SK-N-SH treated with all-trans-retinoic acid at 6 μM for 48 hours (cell line): Measurements from ENCODE around the gene MIPOL1.

Experiments used
- ARNTL ChIP-seq: fragments of 450-650 bp; formaldehyde crosslinking; IDR thresholded peaks from 2 replicates; pipeline ENCODE4 v1.5.0; 2020; ENCODE audit warnings: low read depth, mild to moderate bottlenecking, moderate library complexity, borderline replicate concordance
- CREB5 ChIP-seq: fragments of 250-450 bp; sonication (Bioruptor Pico); IDR thresholded peaks from 2 replicates; pipeline ENCODE4 v1.5.1; 2020; ENCODE audit warnings: low read depth, mild to moderate bottlenecking, moderate library complexity
- CSDC2 ChIP-seq: fragments of 250-450 bp; sonication (Bioruptor Pico); IDR thresholded peaks from 2 replicates; pipeline ENCODE4 v1.5.0; 2020; ENCODE audit warnings: mild to moderate bottlenecking, moderate library complexity
- ISL1 ChIP-seq: fragments of 250-450 bp; sonication (Bioruptor Pico); IDR thresholded peaks from 2 replicates; pipeline ENCODE4 v2.1.2; 2022; ENCODE audit warnings: mild to moderate bottlenecking, moderate library complexity
- OSR1 ChIP-seq: fragments of 250-450 bp; sonication (Bioruptor Pico); IDR thresholded peaks from 2 replicates; pipeline ENCODE4 v1.8.0; 2022; ENCODE audit warnings: moderate library complexity, mild to moderate bottlenecking, inconsistent platforms
- PATZ1 ChIP-seq: fragments of 250-450 bp; sonication (Bioruptor Pico); IDR thresholded peaks from 2 replicates; pipeline ENCODE4 v1.8.0; 2020; ENCODE audit warnings: mild to moderate bottlenecking, moderate library complexity, borderline replicate concordance
- TCF4 ChIP-seq: fragments of 250-450 bp; sonication (Bioruptor Pico); IDR thresholded peaks from 2 replicates; pipeline ENCODE4 v1.8.0; 2021; ENCODE audit warnings: mild to moderate bottlenecking, moderate library complexity, borderline replicate concordance
- TOX ChIP-seq: fragments of 250-450 bp; sonication (Bioruptor Pico); IDR thresholded peaks from 2 replicates; pipeline ENCODE4 v1.8.0; 2021; ENCODE audit warnings: mild to moderate bottlenecking, moderate library complexity, borderline replicate concordance
- ZC3H10 ChIP-seq: fragments of 250-450 bp; sonication (Bioruptor Pico); IDR thresholded peaks from 2 replicates; pipeline ENCODE4 v1.5.1; 2021; ENCODE audit warnings: mild to moderate bottlenecking, moderate library complexity
- ZFP30 ChIP-seq: fragments of 450-650 bp; formaldehyde crosslinking; IDR thresholded peaks from 2 replicates; pipeline ENCODE4 v1.5.0; 2022; ENCODE audit warnings: mild to moderate bottlenecking, moderate library complexity
- ZNF565 ChIP-seq: fragments of 450-650 bp; formaldehyde crosslinking; conservative IDR thresholded peaks from 2 replicates; pipeline ENCODE4 v1.5.0; 2020; ENCODE audit warnings: low read depth, mild to moderate bottlenecking, moderate library complexity
- ZNF8 ChIP-seq: fragments of 450-650 bp; formaldehyde crosslinking; IDR thresholded peaks from 2 replicates; pipeline ENCODE4 v1.5.0; 2020; ENCODE audit warnings: mild to moderate bottlenecking, moderate library complexity
- TF ChIP-seq, protein P1 (sequence below): fragments of 250-450 bp; sonication (Bioruptor Pico); IDR thresholded peaks from 2 replicates; pipeline ENCODE4 v1.5.0; 2020; ENCODE audit warnings: mild to moderate bottlenecking, moderate library complexity
- TF ChIP-seq, protein P2 (sequence below): fragments of 250-450 bp; sonication (Bioruptor Pico); IDR thresholded peaks from 2 replicates; pipeline ENCODE4 v1.8.0; 2021; ENCODE audit warnings: low read depth, mild to moderate bottlenecking, moderate library complexity, borderline replicate concordance

- TF ChIP-seq ISL1 (CRISPR knock-in tag) (no peak), OSR1 (CRISPR knock-in tag) (no peak), ZFP30 (CRISPR knock-in tag) (no peak), ZNF8 (CRISPR knock-in tag) (no peak), ARNTL (CRISPR knock-in tag) (no peak), TCF4 (no peak), ZNF565 (CRISPR knock-in tag) (no peak), CSDC2 (CRISPR knock-in tag) (no peak), CREB5 (CRISPR knock-in tag) (no peak), PATZ1 (no peak), TOX (no peak), ZC3H10 (CRISPR knock-in tag) (no peak)
- TF ChIP-seq, protein P1, sequence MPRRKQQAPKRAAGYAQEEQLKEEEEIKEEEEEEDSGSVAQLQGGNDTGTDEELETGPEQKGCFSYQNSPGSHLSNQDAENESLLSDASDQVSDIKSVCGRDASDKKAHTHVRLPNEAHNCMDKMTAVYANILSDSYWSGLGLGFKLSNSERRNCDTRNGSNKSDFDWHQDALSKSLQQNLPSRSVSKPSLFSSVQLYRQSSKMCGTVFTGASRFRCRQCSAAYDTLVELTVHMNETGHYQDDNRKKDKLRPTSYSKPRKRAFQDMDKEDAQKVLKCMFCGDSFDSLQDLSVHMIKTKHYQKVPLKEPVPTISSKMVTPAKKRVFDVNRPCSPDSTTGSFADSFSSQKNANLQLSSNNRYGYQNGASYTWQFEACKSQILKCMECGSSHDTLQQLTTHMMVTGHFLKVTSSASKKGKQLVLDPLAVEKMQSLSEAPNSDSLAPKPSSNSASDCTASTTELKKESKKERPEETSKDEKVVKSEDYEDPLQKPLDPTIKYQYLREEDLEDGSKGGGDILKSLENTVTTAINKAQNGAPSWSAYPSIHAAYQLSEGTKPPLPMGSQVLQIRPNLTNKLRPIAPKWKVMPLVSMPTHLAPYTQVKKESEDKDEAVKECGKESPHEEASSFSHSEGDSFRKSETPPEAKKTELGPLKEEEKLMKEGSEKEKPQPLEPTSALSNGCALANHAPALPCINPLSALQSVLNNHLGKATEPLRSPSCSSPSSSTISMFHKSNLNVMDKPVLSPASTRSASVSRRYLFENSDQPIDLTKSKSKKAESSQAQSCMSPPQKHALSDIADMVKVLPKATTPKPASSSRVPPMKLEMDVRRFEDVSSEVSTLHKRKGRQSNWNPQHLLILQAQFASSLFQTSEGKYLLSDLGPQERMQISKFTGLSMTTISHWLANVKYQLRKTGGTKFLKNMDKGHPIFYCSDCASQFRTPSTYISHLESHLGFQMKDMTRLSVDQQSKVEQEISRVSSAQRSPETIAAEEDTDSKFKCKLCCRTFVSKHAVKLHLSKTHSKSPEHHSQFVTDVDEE = no peak
- TF ChIP-seq, protein P2, sequence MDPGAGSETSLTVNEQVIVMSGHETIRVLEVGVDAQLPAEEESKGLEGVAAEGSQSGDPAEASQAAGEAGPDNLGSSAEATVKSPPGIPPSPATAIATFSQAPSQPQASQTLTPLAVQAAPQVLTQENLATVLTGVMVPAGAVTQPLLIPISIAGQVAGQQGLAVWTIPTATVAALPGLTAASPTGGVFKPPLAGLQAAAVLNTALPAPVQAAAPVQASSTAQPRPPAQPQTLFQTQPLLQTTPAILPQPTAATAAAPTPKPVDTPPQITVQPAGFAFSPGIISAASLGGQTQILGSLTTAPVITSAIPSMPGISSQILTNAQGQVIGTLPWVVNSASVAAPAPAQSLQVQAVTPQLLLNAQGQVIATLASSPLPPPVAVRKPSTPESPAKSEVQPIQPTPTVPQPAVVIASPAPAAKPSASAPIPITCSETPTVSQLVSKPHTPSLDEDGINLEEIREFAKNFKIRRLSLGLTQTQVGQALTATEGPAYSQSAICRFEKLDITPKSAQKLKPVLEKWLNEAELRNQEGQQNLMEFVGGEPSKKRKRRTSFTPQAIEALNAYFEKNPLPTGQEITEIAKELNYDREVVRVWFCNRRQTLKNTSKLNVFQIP (CRISPR knock-in tag) = no peak
Measured at GRCh38 chr14:37422748-37423147, 225.0 kb downstream of the MIPOL1 start.
